ENCODE data around the gene POPDC2. TPM values are rescaled to one million over a fixed set of nuclear protein-coding genes. Genes with fewer than 3 reads are reported as not detected.

Gene POPDC2
- polyA plus RNA-seq, 10 donors: 4.1 to 36.1 (median 25.3) TPM

GRCh38 chr3:119642746-119643473, 17.5 kb downstream of the POPDC2 start:
- no peak for DNase-seq

GRCh38 chr3:119641416-119641815, 19.0 kb downstream of the POPDC2 start:
- DNase-seq: no peak

- DNase-seq: no peak
These were observed 20.7 kb downstream of the POPDC2 start for GRCh38 chr3:119639494-119640350.

GRCh38 chr3:119637679-119638477, 22.5 kb downstream of the POPDC2 start:
- peak in 2 of 3 donors; percentile 52 to 90 for DNase-seq

GRCh38 chr3:119636891-119637611, 23.3 kb downstream of the POPDC2 start:
- DNase-seq: no peak

- no peak for DNase-seq
These were observed 24.1 kb downstream of the POPDC2 start for GRCh38 chr3:119636249-119636648.

- no peak for DNase-seq
These were observed 24.7 kb downstream of the POPDC2 start for GRCh38 chr3:119635719-119636118.

- no peak for DNase-seq
These were observed 27.6 kb downstream of the POPDC2 start for GRCh38 chr3:119632829-119633228.

GRCh38 chr3:119632216-119632615, 28.2 kb downstream of the POPDC2 start:
- no peak for DNase-seq

- no peak for DNase-seq
These were observed 28.9 kb downstream of the POPDC2 start for GRCh38 chr3:119631516-119631915.

GRCh38 chr3:119630880-119631329, 29.5 kb downstream of the POPDC2 start:
- no peak for DNase-seq

- peak in 1 of 3 donors; percentile 28 for DNase-seq
These were observed 30.1 kb downstream of the POPDC2 start for GRCh38 chr3:119630128-119630879.

- DNase-seq: no peak
These were observed 31.5 kb downstream of the POPDC2 start for GRCh38 chr3:119628816-119629445.

GRCh38 chr3:119628390-119628789, 32.0 kb downstream of the POPDC2 start:
- no peak for DNase-seq

- DNase-seq: no peak
These were observed 32.9 kb downstream of the POPDC2 start for GRCh38 chr3:119627461-119627860.

- DNase-seq: no peak
These were observed 34.2 kb downstream of the POPDC2 start for GRCh38 chr3:119626196-119626595.

GRCh38 chr3:119625451-119626153, 34.8 kb downstream of the POPDC2 start:
- DNase-seq: no peak

GRCh38 chr3:119624002-119624720, 36.2 kb downstream of the POPDC2 start:
- DNase-seq: no peak

GRCh38 chr3:119620899-119621298, 39.5 kb downstream of the POPDC2 start:
- DNase-seq: no peak

Measured in muscle of back (tissue), 11 donors.